ENCODE data around the gene INTS6L.
A peak's percentile ranks its signal among the peaks of the same experiment; 100 is the strongest.

Gene INTS6L, protein sequence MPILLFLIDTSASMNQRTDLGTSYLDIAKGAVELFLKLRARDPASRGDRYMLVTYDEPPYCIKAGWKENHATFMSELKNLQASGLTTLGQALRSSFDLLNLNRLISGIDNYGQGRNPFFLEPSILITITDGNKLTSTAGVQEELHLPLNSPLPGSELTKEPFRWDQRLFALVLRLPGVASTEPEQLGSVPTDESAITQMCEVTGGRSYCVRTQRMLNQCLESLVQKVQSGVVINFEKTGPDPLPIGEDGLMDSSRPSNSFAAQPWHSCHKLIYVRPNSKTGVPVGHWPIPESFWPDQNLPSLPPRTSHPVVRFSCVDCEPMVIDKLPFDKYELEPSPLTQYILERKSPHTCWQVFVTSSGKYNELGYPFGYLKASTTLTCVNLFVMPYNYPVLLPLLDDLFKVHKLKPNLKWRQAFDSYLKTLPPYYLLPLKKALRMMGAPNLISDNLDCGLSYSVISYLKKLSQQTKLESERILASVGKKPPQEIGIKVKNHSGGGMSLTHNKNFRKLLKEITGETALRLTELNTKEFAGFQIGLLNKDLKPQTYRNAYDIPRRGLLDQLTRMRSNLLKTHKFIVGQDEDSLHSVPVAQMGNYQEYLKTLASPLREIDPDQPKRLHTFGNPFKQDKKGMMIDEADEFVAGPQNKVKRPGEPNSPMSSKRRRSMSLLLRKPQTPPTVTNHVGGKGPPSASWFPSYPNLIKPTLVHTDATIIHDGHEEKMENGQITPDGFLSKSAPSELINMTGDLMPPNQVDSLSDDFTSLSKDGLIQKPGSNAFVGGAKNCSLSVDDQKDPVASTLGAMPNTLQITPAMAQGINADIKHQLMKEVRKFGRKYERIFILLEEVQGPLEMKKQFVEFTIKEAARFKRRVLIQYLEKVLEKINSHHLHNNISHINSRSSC

DNA sequence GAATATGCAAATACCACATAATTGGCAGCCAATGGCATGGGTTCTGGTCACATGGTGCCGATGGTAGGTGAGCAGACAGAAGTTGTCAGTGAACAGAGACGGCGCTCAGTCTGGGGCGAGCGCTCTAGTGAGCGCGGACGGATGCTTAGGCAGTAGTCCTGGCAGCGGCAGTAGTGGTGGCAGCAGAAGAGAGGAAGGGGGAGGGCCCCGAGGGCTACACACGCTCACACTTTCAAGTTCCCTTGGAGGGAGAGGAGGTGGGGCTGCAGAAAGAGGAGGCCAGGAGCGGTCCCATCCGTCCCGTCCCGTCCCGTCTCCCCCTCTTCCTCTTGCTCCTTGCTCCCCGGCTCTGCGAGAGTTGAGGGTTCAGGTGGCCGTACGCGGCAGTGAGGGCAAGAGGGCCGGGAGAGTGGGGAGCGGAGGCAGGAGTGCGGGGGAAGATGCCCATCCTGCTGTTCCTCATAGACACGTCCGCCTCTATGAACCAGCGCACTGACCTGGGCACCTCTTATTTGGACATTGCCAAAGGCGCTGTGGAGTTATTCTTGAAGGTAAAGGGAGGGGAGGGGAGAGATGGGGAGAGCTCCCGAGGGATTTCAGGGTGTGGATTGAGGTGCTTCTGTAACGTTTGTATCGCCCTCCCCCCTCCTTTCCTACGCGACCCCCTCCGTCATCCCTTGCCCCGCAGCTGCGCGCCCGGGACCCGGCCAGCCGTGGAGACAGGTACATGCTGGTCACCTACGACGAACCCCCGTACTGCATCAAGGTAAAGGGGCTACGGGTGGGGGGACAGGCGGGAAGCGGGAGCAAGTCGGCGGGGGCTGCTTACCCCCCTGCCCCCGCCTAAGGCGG is at the start of gene INTS6L:
INTS6L (plus strand) TSS at position 108 of the 852 bp plus-strand sequence; CDS start at position 441, 333 bp downstream.
- Histone ChIP-seq H3K4me1 (ENCODE audit: control insufficient read depth, insufficient read depth, low read length) (no peaks in the 10 kb centered on the region), H3K27me3 (ENCODE audit: control insufficient read depth in 1 of 2, insufficient read depth in 2 of 2, low read length in 2 of 2) (no peaks in the 10 kb centered on the region), H3K36me3 (ENCODE audit: control insufficient read depth in 2 of 2, insufficient read depth in 2 of 2, low read length in 2 of 2) (no peaks in the 10 kb centered on the region), H3K9ac (ENCODE audit: low read length in 2 of 2) (peak within 1 kb of the TSS; percentile 62 to 76), H3K4me3 (ENCODE audit: low read length in 2 of 2) (peak within 1 kb of the TSS; percentile 79 to 80), H3K9me3 (ENCODE audit: control insufficient read depth in 2 of 2, low read length in 2 of 2) (no peaks in the 10 kb centered on the region), H3K27ac (ENCODE audit: low read length) (peak within 1 kb of the TSS; percentile 82)

DNA sequence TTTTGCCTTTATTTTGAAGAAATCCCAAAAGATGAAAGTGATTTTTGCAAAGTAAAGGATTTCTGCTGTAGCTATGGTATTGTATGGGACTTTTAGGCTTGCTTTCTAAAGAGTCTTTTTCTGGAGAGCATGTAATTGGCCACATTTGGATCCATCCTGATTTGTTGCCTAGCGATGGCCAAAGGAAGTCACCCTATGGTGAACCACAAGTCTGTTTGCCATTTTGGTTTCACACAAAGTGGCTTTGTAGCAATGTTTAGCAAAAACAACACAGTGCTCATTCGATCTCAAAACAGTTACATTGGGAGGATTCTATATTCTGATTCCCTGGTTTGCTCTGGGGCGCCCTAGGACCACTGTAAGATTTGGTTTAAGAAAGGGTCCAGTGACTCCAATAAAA is 44.1 kb upstream of the INTS6L start:
- H3K9me3 ChIP-seq (ENCODE audit: control insufficient read depth in 2 of 2, low read length in 2 of 2) = no peaks in the 10 kb centered on the region
- no peak overlapping the region for H3K27ac ChIP-seq (ENCODE audit: low read length)
- H3K27me3 ChIP-seq (ENCODE audit: control insufficient read depth in 1 of 2, insufficient read depth in 2 of 2, low read length in 2 of 2) = peaks cover 0 to 6% of the 10 kb centered on the region in 2 donors
- no peak overlapping the region for H3K9ac ChIP-seq (ENCODE audit: low read length in 2 of 2)
- no peaks in the 10 kb centered on the region for H3K4me1 ChIP-seq (ENCODE audit: control insufficient read depth, insufficient read depth, low read length)
- no peaks in the 10 kb centered on the region for H3K36me3 ChIP-seq (ENCODE audit: control insufficient read depth in 2 of 2, insufficient read depth in 2 of 2, low read length in 2 of 2)
- no peak overlapping the region for H3K4me3 ChIP-seq (ENCODE audit: low read length in 2 of 2)

DNA sequence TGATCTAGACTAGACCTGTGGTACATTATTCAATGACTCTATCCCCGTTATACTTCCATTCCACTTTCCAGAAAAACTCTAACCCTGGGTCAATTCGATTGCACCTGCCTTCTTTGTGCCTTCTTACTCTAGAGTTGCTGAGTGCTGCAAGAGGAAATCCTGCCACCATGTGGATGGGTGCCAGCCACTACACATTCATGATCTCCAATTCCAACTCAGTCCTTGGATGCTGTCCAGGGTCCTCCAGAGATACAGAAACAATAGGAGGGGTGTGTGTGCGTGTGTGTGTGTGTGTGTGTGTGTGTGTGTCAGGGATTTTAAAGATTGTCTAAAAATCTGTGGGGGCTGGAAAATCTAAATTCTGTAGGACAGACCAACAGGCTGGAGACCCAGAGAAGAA is 42.9 kb upstream of the INTS6L start:
- no peaks in the 10 kb centered on the region for H3K36me3 ChIP-seq (ENCODE audit: control insufficient read depth in 2 of 2, insufficient read depth in 2 of 2, low read length in 2 of 2)
- no peak overlapping the region for H3K27ac ChIP-seq (ENCODE audit: low read length)
- H3K4me1 ChIP-seq (ENCODE audit: control insufficient read depth, insufficient read depth, low read length) = no peaks in the 10 kb centered on the region
- no peak overlapping the region for H3K4me3 ChIP-seq (ENCODE audit: low read length in 2 of 2)
- H3K27me3 ChIP-seq (ENCODE audit: control insufficient read depth in 1 of 2, insufficient read depth in 2 of 2, low read length in 2 of 2) = peaks cover 0 to 6% of the 10 kb centered on the region in 2 donors
- H3K9ac ChIP-seq (ENCODE audit: low read length in 2 of 2) = no peak overlapping the region
- no peaks in the 10 kb centered on the region for H3K9me3 ChIP-seq (ENCODE audit: control insufficient read depth in 2 of 2, low read length in 2 of 2)

DNA sequence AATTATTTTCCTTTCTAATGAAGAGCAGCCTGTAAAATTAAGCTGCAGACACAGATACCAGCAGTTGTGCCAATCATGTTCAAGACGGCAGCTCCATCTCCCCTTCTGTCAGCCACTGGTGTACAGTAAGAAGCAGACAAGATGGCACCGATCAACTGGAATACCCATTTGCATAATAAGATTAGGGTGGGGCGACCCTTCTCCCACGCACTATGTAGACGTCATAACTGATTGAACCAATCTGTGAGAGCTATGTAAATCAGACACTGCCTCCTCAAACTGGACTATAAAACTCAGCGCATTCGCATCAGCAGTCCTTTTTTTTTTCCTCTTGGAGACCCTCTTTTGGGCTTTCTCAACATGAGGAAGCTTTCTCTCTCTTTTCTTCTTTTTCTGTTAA is 40.4 kb upstream of the INTS6L start:
- Histone ChIP-seq H3K9me3 (ENCODE audit: control insufficient read depth in 2 of 2, low read length in 2 of 2) (no peaks in the 10 kb centered on the region), H3K4me1 (ENCODE audit: control insufficient read depth, insufficient read depth, low read length) (no peaks in the 10 kb centered on the region), H3K27ac (ENCODE audit: low read length) (no peak overlapping the region), H3K4me3 (ENCODE audit: low read length in 2 of 2) (no peak overlapping the region), H3K9ac (ENCODE audit: low read length in 2 of 2) (no peak overlapping the region), H3K27me3 (ENCODE audit: control insufficient read depth in 1 of 2, insufficient read depth in 2 of 2, low read length in 2 of 2) (peaks cover 0 to 6% of the 10 kb centered on the region in 2 donors), H3K36me3 (ENCODE audit: control insufficient read depth in 2 of 2, insufficient read depth in 2 of 2, low read length in 2 of 2) (no peaks in the 10 kb centered on the region)

DNA sequence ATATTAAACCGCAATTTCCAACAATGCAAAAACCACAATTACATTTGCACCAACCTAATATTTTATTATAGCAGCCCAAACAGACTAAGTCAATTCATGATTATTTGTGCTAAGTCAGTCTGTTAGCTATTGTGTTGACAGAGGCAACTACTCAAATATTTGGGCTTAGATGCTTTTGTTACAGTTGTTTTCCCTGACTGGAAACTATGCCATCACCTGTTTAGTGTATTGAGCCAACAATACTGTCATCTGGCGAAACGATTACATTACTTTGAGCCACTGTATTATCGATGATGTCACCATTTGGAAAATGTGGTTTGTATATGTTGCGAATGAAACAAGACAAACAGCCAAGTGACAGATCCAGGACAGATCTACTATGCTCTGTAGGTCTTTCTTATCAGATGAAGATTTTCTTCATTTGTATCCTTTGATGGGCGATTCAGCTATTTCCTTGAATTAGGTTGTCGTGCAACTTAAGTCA is 38.7 kb upstream of the INTS6L start:
- H3K4me3 ChIP-seq (ENCODE audit: low read length in 2 of 2) = no peak overlapping the region
- no peaks in the 10 kb centered on the region for H3K9me3 ChIP-seq (ENCODE audit: control insufficient read depth in 2 of 2, low read length in 2 of 2)
- H3K27me3 ChIP-seq (ENCODE audit: control insufficient read depth in 1 of 2, insufficient read depth in 2 of 2, low read length in 2 of 2) = peaks cover 0 to 6% of the 10 kb centered on the region in 2 donors
- H3K36me3 ChIP-seq (ENCODE audit: control insufficient read depth in 2 of 2, insufficient read depth in 2 of 2, low read length in 2 of 2) = no peaks in the 10 kb centered on the region
- no peak overlapping the region for H3K27ac ChIP-seq (ENCODE audit: low read length)
- H3K9ac ChIP-seq (ENCODE audit: low read length in 2 of 2) = no peak overlapping the region
- no peaks in the 10 kb centered on the region for H3K4me1 ChIP-seq (ENCODE audit: control insufficient read depth, insufficient read depth, low read length)

DNA sequence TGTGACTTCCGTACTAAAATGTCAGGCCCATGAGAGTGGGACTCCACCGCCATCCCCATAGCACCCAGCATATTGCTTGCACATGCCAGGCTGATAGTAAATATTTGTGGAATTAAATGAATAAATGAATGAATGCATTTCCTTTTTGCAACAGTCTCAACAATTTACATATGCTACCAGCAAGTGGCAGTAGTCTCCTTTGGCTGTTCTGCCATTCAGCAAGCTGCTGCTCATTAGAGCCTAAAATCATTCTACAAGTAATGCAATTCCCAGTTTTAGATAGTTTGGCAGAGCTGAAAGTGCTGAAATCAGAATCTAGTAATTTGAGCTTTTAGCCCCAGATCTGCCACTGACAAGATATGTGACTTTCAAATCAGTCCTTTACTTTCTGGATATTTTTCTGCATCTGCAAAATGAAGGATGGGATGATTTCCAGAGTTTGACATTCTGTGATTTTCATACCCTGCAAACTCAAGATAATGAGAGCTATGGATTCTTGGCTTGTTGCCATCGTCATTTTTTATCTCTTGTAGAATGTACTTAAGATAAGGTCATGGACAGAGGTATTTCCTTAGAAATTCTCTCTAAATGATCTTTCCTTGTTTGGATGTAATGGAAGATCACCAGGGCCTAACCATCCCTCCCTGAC is 35.7 kb upstream of the INTS6L start:
- Histone ChIP-seq H3K36me3 (ENCODE audit: control insufficient read depth in 2 of 2, insufficient read depth in 2 of 2, low read length in 2 of 2) (no peaks in the 10 kb centered on the region), H3K4me1 (ENCODE audit: control insufficient read depth, insufficient read depth, low read length) (no peaks in the 10 kb centered on the region), H3K27ac (ENCODE audit: low read length) (no peak overlapping the region), H3K9me3 (ENCODE audit: control insufficient read depth in 2 of 2, low read length in 2 of 2) (no peaks in the 10 kb centered on the region), H3K27me3 (ENCODE audit: control insufficient read depth in 1 of 2, insufficient read depth in 2 of 2, low read length in 2 of 2) (no peaks in the 10 kb centered on the region), H3K9ac (ENCODE audit: low read length in 2 of 2) (no peak overlapping the region), H3K4me3 (ENCODE audit: low read length in 2 of 2) (no peak overlapping the region)

DNA sequence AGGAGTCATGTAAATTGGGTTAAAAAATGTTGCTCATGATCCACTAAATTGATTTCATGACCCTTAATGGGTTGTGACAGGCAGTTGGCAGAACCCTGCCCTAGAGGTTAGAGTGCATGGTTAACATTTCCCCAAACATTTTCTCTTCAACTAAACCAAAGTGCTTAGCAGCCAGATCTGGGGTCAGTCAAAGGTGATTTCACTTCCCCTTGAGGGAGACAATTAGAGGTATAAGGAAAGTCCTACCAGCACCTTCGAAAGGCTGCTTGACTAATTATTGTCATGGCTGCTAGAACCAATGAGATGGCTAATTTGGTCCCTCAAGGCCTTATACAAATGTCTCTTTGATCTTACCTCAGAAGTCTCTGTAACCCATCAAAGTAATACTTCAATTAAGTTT is 30.9 kb upstream of the INTS6L start:
- H3K27ac ChIP-seq (ENCODE audit: low read length) = no peak overlapping the region
- H3K9me3 ChIP-seq (ENCODE audit: control insufficient read depth in 2 of 2, low read length in 2 of 2) = no peaks in the 10 kb centered on the region
- H3K27me3 ChIP-seq (ENCODE audit: control insufficient read depth in 1 of 2, insufficient read depth in 2 of 2, low read length in 2 of 2) = peaks cover 0 to 2% of the 10 kb centered on the region in 2 donors
- no peaks in the 10 kb centered on the region for H3K4me1 ChIP-seq (ENCODE audit: control insufficient read depth, insufficient read depth, low read length)
- no peak overlapping the region for H3K4me3 ChIP-seq (ENCODE audit: low read length in 2 of 2)
- no peak overlapping the region for H3K9ac ChIP-seq (ENCODE audit: low read length in 2 of 2)
- no peaks in the 10 kb centered on the region for H3K36me3 ChIP-seq (ENCODE audit: control insufficient read depth in 2 of 2, insufficient read depth in 2 of 2, low read length in 2 of 2)

DNA sequence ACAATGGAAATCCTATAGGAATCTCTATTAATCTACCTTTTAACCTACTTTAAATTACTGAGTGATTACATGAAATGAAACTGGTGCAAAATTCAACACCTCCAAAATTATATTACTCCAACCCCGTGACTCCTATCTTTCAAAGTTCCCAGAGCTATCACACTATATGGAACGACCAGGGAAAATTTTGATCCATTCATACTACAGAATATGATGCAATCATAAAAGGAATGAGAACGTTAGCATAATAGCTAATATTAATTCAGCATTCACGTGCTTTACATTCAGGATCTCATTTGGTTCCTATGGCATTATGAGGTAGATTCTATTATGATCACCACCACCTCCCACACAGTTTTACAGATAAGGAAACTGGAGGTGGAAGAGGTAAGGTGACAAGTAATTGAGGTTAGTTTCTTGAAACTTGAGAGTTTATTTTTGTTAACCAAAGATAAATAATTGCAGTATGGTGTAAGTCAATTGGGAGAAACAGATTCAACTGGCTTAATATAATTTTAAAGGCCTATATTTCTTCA is 29.4 kb upstream of the INTS6L start:
- H3K4me1 ChIP-seq (ENCODE audit: control insufficient read depth, insufficient read depth, low read length) = no peaks in the 10 kb centered on the region
- H3K9me3 ChIP-seq (ENCODE audit: control insufficient read depth in 2 of 2, low read length in 2 of 2) = no peaks in the 10 kb centered on the region
- H3K36me3 ChIP-seq (ENCODE audit: control insufficient read depth in 2 of 2, insufficient read depth in 2 of 2, low read length in 2 of 2) = no peaks in the 10 kb centered on the region
- peaks cover 0 to 3% of the 10 kb centered on the region in 2 donors for H3K27me3 ChIP-seq (ENCODE audit: control insufficient read depth in 1 of 2, insufficient read depth in 2 of 2, low read length in 2 of 2)
- H3K27ac ChIP-seq (ENCODE audit: low read length) = no peak overlapping the region
- no peak overlapping the region for H3K4me3 ChIP-seq (ENCODE audit: low read length in 2 of 2)
- H3K9ac ChIP-seq (ENCODE audit: low read length in 2 of 2) = no peak overlapping the region

DNA sequence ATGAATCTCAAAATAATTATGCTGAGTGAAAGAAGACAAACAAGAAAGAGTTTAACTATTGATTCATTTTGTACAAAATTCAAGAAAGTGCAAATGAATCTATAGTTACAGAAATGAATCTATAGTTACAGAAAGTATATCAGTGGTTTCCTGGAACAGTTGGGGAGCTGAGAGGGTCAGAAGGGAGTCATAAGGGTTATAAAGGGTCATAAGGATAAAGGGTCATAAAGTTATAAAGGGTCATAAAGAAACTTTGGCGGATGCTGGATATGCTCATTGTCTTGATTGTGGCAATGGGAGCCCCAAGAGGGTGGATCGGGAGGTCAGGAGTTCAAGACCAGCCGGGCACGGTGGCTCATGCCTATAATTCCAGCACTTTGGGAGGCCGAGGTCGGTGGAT is 26.0 kb upstream of the INTS6L start:
- H3K4me1 ChIP-seq (ENCODE audit: control insufficient read depth, insufficient read depth, low read length) = no peaks in the 10 kb centered on the region
- no peak overlapping the region for H3K4me3 ChIP-seq (ENCODE audit: low read length in 2 of 2)
- no peak overlapping the region for H3K27ac ChIP-seq (ENCODE audit: low read length)
- H3K9ac ChIP-seq (ENCODE audit: low read length in 2 of 2) = no peak overlapping the region
- no peaks in the 10 kb centered on the region for H3K36me3 ChIP-seq (ENCODE audit: control insufficient read depth in 2 of 2, insufficient read depth in 2 of 2, low read length in 2 of 2)
- no peaks in the 10 kb centered on the region for H3K9me3 ChIP-seq (ENCODE audit: control insufficient read depth in 2 of 2, low read length in 2 of 2)
- peaks cover 0 to 3% of the 10 kb centered on the region in 2 donors for H3K27me3 ChIP-seq (ENCODE audit: control insufficient read depth in 1 of 2, insufficient read depth in 2 of 2, low read length in 2 of 2)
